K562 treated with DMSO at 1 percent for 4 hours (cell line): ENCODE measurements around the gene TADA1. TPM values are rescaled to one million over a fixed set of nuclear protein-coding genes. Genes with fewer than 3 reads are reported as not detected.

Source experiments
- total RNA-seq: library from RNA; unstranded; fragments of 300-600 nt; gene quantifications from 2 replicates; pipeline ENCODE4 v1.2.3, GENCODE V29; 2022; ENCODE audit not compliant: insufficient read depth

Gene TADA1, protein sequence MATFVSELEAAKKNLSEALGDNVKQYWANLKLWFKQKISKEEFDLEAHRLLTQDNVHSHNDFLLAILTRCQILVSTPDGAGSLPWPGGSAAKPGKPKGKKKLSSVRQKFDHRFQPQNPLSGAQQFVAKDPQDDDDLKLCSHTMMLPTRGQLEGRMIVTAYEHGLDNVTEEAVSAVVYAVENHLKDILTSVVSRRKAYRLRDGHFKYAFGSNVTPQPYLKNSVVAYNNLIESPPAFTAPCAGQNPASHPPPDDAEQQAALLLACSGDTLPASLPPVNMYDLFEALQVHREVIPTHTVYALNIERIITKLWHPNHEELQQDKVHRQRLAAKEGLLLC
- 6.6 and 11.0 TPM in 2 replicates for total RNA-seq

DNA sequence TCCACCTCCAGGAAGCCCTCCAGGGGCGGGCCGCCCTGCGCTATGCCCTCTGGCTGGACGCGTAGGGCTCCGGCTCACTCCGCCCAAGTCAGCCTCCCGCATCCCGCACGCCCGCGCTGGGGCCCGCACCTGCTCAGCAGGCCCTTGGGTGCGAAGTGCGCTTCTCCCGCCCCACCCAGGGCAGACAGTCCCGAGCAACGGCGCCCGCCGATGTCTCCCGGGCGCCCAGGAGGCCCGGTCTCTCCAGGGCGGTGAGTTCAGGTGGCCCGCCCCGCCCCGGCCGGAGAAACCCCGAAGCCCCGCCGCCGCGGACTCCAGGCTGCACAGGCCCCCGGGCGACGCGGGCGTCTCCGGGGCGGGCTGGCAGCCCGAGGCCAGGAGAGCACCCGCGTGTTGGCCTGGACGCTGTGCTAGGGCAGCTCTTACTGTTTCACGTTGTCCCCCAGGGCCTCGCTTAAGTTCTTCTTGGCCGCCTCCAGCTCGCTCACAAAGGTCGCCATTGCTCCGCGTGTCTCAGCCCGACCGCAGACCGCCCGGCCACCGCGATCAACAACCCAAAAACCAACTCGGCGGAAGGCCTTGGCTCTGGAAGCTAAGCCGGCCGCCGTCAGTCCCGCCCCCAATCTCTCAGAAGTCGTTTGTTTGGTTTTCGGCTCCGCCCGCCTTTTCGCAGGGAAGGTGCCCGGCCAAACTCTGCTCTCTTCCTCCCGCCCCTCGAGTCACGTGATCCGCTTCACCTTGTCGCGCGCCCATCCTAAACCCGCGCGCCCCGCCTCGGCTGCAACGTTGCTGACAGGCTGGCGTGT lies at the start of gene TADA1:
Gene TADA1 (minus strand): TSS at position 531 of the 806 bp plus-strand sequence. CDS start 31 bp downstream, at position 500.

DNA sequence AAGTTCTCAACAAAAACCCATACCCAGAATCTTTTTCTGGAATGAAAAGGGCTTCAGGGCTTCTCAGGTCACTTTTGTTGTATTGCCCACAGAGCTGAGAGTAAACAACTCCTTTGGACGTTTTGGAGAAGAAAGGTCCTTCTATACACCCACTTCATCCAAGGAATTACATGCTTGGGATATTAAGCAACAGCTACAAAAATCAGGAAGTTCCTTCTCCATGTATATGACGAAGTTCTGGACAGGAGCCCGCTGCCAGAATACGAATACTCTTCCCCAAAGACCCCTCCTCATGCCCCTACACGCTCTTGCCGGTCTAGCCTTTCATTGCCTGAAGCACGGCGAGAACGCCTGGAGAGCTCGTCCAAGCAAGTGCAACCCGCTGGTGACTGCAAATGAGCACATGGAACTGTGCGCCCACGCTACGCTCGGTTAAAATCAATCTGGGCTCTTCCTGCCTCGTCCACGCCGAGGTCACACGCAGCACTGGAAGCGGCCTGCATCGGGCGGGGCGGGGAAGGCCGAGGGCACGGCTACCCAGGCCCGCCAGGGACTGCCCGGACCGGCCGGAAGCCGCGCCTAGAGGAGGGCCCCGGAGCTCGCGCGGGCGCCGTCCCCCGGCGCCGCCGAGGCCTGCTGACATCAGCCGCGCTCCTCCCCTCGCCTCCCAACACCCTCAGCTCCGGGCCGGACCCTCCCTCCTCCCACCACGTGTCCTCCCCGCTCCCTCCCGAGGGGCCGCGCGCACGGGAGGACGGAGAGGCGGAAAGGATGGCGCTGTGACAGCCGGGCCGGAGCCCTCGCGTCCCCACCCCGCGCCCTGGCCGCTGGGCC lies 37.1 kb downstream of the TADA1 start, which contains the start of gene POGK:
Gene POGK (plus strand): TSS at position 710 of the 834 bp plus-strand sequence. CDS start 1,482 bp downstream, outside the sequence.

Other genes with a start within 250 kb of the TADA1 start
- gene POGK, start 36.8 kb downstream of the TADA1 start, total RNA-seq: 14.3 and 16.8 TPM in 2 replicates
- gene ILDR2, start 99.3 kb upstream of the TADA1 start, total RNA-seq: not detected in 2 replicates
- gene MAEL, start 113.0 kb upstream of the TADA1 start, total RNA-seq: 1.1 TPM in 1 of 2 replicates, not detected in the other
- not detected in 2 replicates for gene GPA33, start 214.1 kb upstream of the TADA1 start, total RNA-seq
- not detected in 2 replicates for gene STYXL2, start 217.8 kb upstream of the TADA1 start, total RNA-seq